ENCODE results near the gene TMEM59L. TPM values are rescaled to one million over a fixed set of nuclear protein-coding genes. Genes with fewer than 3 reads are reported as not detected.

TMEM59L gene
- total and polyA plus RNA-seq, 2 of the 13 experiments (the other 11 are each of a cell fraction or from before 2014, with no cell fraction given): 0.97 to 5.5 TPM

DNA sequence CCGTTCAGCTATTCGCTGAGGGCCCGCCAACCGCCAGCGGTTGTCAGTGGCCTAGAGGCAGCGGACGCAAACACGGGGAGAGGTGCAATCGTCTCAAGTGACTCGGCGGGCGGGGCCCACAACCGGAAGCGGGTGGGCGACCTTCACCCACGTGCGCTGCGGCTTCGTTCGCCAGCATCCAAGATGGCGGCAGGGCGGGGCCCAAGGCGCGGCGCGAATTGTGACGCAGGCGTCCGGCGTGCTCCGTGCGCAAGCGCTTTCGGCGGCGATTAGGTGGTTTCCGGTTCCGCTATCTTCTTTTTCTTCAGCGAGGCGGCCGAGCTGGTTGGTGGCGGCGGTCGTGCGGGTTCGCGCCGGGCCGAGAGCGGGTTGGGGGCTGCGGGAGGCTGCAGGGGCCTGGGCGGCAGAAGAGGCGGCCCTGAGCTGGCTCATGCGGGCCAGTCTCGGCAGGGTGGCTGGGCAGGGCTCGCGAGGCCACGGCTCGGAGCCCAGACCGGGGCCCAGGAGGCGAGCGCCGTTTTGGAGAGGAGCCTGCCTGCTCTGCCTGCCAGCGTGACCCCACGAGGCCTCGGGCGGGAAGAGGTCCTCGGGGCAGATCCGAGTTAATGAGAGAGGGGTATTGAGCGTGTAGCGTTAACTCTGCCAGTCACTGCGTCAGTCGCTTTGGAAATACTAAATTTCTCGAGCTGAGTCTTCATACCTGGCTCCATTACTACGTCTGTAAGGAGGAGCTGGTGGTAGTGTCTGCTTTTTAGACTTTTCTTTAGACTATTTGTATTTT lies 40.9 kb upstream of the TMEM59L start, which contains the start of gene UBA52 (continued):
- TF ChIP-seq, protein P1, sequence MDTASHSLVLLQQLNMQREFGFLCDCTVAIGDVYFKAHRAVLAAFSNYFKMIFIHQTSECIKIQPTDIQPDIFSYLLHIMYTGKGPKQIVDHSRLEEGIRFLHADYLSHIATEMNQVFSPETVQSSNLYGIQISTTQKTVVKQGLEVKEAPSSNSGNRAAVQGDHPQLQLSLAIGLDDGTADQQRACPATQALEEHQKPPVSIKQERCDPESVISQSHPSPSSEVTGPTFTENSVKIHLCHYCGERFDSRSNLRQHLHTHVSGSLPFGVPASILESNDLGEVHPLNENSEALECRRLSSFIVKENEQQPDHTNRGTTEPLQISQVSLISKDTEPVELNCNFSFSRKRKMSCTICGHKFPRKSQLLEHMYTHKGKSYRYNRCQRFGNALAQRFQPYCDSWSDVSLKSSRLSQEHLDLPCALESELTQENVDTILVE (CRISPR knock-in tag; IDR thresholded peaks at IDR 0.05): peak; percentile 94
- TF ChIP-seq SMAD1 (CRISPR knock-in tag; IDR thresholded peaks at IDR 0.05; ENCODE audit: borderline replicate concordance, low read depth) (peak; percentile 78; the same call in 1 of the 2 replicates), ZFP90 (CRISPR knock-in tag; IDR thresholded peaks at IDR 0.05; ENCODE audit: borderline replicate concordance) (0 out of 2 replicates have a peak, but pooled peaks have one; percentile 17), PRDM10 (CRISPR knock-in tag; IDR thresholded peaks at IDR 0.05; ENCODE audit: low read depth) (peak; percentile 62; the same call in 1 of the 2 replicates), HES4 (CRISPR knock-in tag; IDR thresholded peaks at IDR 0.05; ENCODE audit: borderline replicate concordance) (no peak; the same call in 1 of the 2 replicates), KLF13 (CRISPR knock-in tag; IDR thresholded peaks at IDR 0.05) (no peak), MZF1 (CRISPR knock-in tag; IDR thresholded peaks at IDR 0.05; ENCODE audit: borderline replicate concordance) (no peak), GRHL1 (CRISPR knock-in tag; conservative IDR thresholded peaks at IDR 0.05) (no peak), RFX3 (CRISPR knock-in tag; IDR thresholded peaks at IDR 0.05) (no peak), ZNF441 (CRISPR knock-in tag; IDR thresholded peaks at IDR 0.05; ENCODE audit: borderline replicate concordance) (peak; percentile 52; the same call in 1 of the 2 replicates), ZBTB33 (CRISPR knock-in tag; IDR thresholded peaks at IDR 0.05) (peak; percentile 43; the same call in 1 of the 2 replicates), THAP9 (CRISPR knock-in tag; IDR thresholded peaks at IDR 0.05; ENCODE audit: borderline replicate concordance) (peak; percentile 90), HDAC2 (CRISPR knock-in tag; IDR thresholded peaks at IDR 0.05) (peak; percentile 89)
- TF ChIP-seq, protein P2, sequence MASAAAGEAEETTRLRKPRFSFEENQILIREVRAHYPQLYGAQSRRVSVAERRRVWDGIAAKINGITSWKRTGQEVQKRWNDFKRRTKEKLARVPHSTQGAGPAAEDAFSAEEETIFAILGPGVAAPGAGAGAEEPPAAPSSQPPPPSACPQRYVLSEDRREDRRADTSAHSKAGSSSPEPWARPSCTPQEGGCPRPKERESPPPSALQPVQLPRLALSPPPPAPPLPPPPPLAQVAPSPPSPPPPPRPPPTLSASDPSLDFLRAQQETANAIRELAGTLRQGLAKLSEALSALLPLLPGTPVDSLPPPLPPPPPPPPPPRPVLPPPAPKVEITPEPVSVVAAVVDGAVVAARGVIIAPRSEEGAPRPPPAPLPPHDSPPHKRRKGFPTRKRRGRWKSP (CRISPR knock-in tag; IDR thresholded peaks at IDR 0.05): peak; percentile 94
